Esophagus squamous epithelium (tissue), 4 donors: ENCODE results near the gene ACTN4.

ENCODE experiments used
- CTCF ChIP-seq, 6 experiments: fragments of 450-650 bp in 4 of 6; fragments of 200-600 bp in 2 of 6; sonication (generic) in 2 of 6; IDR thresholded peaks; one replicate each; pipeline ENCODE4 v1.5.1; 2016 to 2019; ENCODE audit warnings: antibody characterized with exemption in 6 of 6, mild to moderate bottlenecking in 4 of 6, moderate library complexity in 4 of 6
- POLR2A ChIP-seq, 4 donors: fragments of 450-650 bp; IDR thresholded peaks; one replicate each; pipeline ENCODE4 v1.6.1; 2017; ENCODE audit warnings: antibody characterized with exemption in 4 of 4, mild to moderate bottlenecking in 4 of 4, moderate library complexity in 3 of 4

DNA sequence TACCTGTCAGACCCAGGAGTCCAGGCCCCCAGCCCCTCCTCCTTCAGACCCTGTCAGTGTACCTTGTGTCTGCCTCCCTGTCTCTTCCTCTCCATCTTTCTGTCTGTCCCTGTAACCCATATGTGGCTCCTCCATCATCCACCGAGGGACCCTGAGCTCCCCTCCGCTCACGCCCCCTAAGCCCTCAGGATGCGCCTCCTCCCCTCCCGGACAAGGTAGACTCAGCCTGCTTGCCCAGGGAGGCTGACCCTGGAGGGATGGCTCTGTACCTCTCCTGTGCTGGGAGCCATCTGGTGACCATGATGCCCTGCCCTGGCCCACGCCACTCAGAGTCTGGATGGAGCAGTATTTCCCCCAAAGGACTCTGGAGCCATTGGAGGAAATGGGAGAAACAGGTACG lies 97.9 kb downstream of the ACTN4 start:
- TF ChIP-seq CTCF (IDR thresholded peaks at IDR 0.05) (no peak), POLR2A (IDR thresholded peaks at IDR 0.05) (no peak)
